HG02970 (cell line): ENCODE measurements around the gene TRMT61A.

Experiments used
- ATAC-seq: cut with Tn5 transposase; IDR thresholded peaks from one replicate; pipeline ENCODE4 v1.9.1; 2021; ENCODE audit warnings: mild to moderate bottlenecking, moderate library complexity, moderate number of reproducible peaks; ENCODE audit not compliant: unreplicated experiment, low FRiP score

The TRMT61A gene

GRCh38 chr14:103545915-103546651, 17.1 kb downstream of the TRMT61A start:
- ATAC-seq = no peak

- ATAC-seq = no peak
Measured at GRCh38 chr14:103546652-103547454, 17.9 kb downstream of the TRMT61A start.

GRCh38 chr14:103547455-103547940, 18.5 kb downstream of the TRMT61A start:
- no peak for ATAC-seq

GRCh38 chr14:103547941-103548462, 19.0 kb downstream of the TRMT61A start:
- no peak for ATAC-seq

- ATAC-seq = no peak
Measured at GRCh38 chr14:103548463-103549351, 19.7 kb downstream of the TRMT61A start.

- ATAC-seq = no peak
Measured at GRCh38 chr14:103549361-103550311, 20.6 kb downstream of the TRMT61A start.

GRCh38 chr14:103550451-103551337, 21.7 kb downstream of the TRMT61A start:
- no peak for ATAC-seq

GRCh38 chr14:103551338-103551762, 22.4 kb downstream of the TRMT61A start:
- no peak for ATAC-seq

GRCh38 chr14:103552011-103552845, 23.2 kb downstream of the TRMT61A start:
- no peak for ATAC-seq

- no peak for ATAC-seq
Measured at GRCh38 chr14:103552846-103553210, 23.8 kb downstream of the TRMT61A start.

GRCh38 chr14:103555559-103556337, 26.8 kb downstream of the TRMT61A start:
- ATAC-seq = no peak

GRCh38 chr14:103556946-103557758, 28.2 kb downstream of the TRMT61A start:
- no peak for ATAC-seq

- no peak for ATAC-seq
Measured at GRCh38 chr14:103558071-103558882, 29.3 kb downstream of the TRMT61A start.

- no peak for ATAC-seq
Measured at GRCh38 chr14:103559766-103560165, 30.8 kb downstream of the TRMT61A start.

GRCh38 chr14:103560691-103561090, 31.7 kb downstream of the TRMT61A start:
- no peak for ATAC-seq
